ENCODE measurements around the gene KSR2. TPM values are rescaled to one million over a fixed set of nuclear protein-coding genes. Genes with fewer than 3 reads are reported as not detected.

The KSR2 gene
- total RNA-seq, 1 donor = 0.10 TPM

GRCh38 chr12:117590999-117591398 lies 377.8 kb downstream of the KSR2 start:
- H3K4me1 ChIP-seq (ENCODE audit: insufficient read depth, low read length) = no peaks in the 10 kb centered on the region
- H3K27me3 ChIP-seq (ENCODE audit: insufficient read depth, low read length) = no peaks in the 10 kb centered on the region
- H3K4me3 ChIP-seq (ENCODE audit: low read length) = no peak overlapping the region
- no peaks in the 10 kb centered on the region for H3K9me3 ChIP-seq (ENCODE audit: low read depth, low read length)

DNA sequence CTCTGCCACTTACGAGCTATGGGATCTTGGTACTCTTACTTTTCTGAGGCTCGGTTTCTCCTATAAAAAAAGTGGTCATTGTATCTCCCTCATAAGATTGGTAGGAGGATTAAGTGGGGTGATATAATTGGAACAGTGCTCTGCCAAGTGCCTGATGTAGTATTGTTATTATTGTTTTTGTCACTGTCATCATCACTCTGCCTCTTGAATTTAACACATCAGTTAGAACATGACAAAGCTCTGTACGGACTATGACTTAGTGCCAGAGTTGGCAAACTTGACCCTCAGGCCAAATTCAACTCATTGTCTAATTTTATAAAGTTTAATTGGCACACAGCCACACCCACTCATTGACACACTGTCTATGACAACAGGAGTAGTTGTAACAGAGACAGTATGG lies 378.4 kb downstream of the KSR2 start:
- H3K4me3 ChIP-seq (ENCODE audit: low read length) = no peak overlapping the region
- no peaks in the 10 kb centered on the region for H3K9me3 ChIP-seq (ENCODE audit: low read depth, low read length)
- H3K4me1 ChIP-seq (ENCODE audit: insufficient read depth, low read length) = no peaks in the 10 kb centered on the region
- H3K27me3 ChIP-seq (ENCODE audit: insufficient read depth, low read length) = no peaks in the 10 kb centered on the region

DNA sequence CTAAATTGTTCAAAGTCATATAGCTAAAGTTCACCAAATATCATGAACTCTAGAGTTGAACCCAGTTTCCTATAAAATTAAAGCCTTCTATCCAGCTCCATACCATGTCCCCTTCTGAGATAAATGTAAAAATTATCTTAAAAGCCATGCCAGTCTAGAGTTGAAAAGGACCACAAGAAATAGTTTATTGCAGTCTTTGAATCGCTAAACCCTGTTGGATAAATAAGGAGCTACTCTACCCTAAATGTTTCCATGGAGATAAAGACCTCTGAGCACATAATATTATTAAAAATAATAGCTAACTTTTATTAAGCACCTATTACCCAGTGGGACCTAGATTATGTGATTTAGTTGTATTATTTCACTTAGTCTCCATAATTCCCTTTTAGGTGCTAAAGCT lies 379.8 kb downstream of the KSR2 start:
- no peaks in the 10 kb centered on the region for H3K4me1 ChIP-seq (ENCODE audit: insufficient read depth, low read length)
- H3K4me3 ChIP-seq (ENCODE audit: low read length) = no peak overlapping the region
- no peaks in the 10 kb centered on the region for H3K27me3 ChIP-seq (ENCODE audit: insufficient read depth, low read length)
- H3K9me3 ChIP-seq (ENCODE audit: low read depth, low read length) = no peaks in the 10 kb centered on the region

- Histone ChIP-seq H3K4me1 (ENCODE audit: insufficient read depth, low read length) (no peaks in the 10 kb centered on the region), H3K9me3 (ENCODE audit: low read depth, low read length) (no peaks in the 10 kb centered on the region), H3K27me3 (ENCODE audit: insufficient read depth, low read length) (no peaks in the 10 kb centered on the region), H3K4me3 (ENCODE audit: low read length) (no peak overlapping the region)
Measured at GRCh38 chr12:117587631-117588287, 381.0 kb downstream of the KSR2 start.

DNA sequence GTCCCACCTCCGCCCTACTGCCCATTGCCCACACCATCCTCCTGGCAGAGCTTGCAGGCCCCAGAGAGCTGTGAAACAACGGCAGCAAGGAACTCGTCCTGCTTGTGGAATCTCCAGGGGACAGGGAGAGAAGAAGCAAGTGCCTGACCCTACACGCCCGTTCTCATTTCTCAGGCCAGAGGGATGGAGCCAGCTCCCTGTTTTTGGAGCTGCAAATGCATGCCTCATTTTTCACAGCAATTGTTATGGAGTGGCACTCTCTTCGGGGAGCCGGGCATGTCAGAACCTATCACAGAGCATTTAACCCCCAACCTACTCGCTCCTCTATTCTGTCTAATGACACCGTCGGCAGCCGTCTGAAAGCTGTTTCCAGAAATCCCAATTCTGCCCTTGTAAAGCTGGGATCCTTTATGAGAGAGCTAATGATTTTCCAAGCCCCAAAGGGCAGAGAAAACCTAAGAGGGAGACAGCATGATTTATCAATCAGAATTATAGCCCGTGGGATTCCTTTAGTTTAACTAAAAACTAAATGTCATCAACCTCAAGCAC lies 385.0 kb downstream of the KSR2 start:
- Histone ChIP-seq H3K9me3 (ENCODE audit: low read depth, low read length) (no peaks in the 10 kb centered on the region), H3K4me3 (ENCODE audit: low read length) (no peak overlapping the region), H3K4me1 (ENCODE audit: insufficient read depth, low read length) (no peaks in the 10 kb centered on the region), H3K27me3 (ENCODE audit: insufficient read depth, low read length) (no peaks in the 10 kb centered on the region)

DNA sequence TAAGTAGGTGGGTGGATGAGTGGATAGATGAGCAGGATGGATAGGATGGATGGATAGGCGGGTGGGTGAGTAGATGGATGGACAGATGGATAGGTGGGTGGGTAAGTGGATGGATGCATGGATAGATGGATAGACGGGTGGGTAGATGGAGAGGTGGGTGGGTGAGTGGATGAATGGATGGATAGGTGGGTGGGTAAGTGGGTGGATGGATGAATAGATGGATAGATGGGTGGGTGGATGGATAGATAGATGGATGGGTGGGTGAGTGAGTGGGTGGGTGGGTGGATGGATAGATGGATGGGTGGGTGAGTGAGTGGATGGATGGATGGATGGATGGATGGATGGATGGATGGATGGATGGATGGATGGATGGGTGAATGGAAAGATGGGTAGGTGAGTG lies 385.7 kb downstream of the KSR2 start:
- H3K27me3 ChIP-seq (ENCODE audit: insufficient read depth, low read length) = no peaks in the 10 kb centered on the region
- H3K4me1 ChIP-seq (ENCODE audit: insufficient read depth, low read length) = no peaks in the 10 kb centered on the region
- no peaks in the 10 kb centered on the region for H3K9me3 ChIP-seq (ENCODE audit: low read depth, low read length)
- H3K4me3 ChIP-seq (ENCODE audit: low read length) = no peak overlapping the region

GRCh38 chr12:117582135-117582784 lies 386.5 kb downstream of the KSR2 start:
- Histone ChIP-seq H3K9me3 (ENCODE audit: low read depth, low read length) (no peaks in the 10 kb centered on the region), H3K4me1 (ENCODE audit: insufficient read depth, low read length) (no peaks in the 10 kb centered on the region), H3K4me3 (ENCODE audit: low read length) (no peak overlapping the region), H3K27me3 (ENCODE audit: insufficient read depth, low read length) (no peaks in the 10 kb centered on the region)

DNA sequence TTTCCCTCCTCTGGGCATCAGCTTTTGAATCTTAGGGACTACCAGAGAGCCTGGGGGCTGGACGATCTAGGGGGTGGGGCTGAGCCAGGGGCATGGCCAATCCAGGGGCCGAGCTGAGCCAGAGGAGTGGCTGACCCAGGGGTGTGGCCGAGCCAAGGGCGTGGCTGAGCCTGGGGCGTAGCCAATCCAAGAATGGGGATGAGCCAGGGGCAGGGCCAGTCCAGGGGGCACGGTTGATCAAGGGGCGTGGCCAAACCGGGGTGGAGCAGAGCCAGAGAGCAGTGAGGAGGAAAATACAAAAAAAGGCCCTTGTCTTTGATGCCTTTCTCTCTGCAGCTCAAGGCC lies 388.1 kb downstream of the KSR2 start:
- no peaks in the 10 kb centered on the region for H3K9me3 ChIP-seq (ENCODE audit: low read depth, low read length)
- no peaks in the 10 kb centered on the region for H3K4me1 ChIP-seq (ENCODE audit: insufficient read depth, low read length)
- no peaks in the 10 kb centered on the region for H3K27me3 ChIP-seq (ENCODE audit: insufficient read depth, low read length)
- H3K4me3 ChIP-seq (ENCODE audit: low read length) = no peak overlapping the region

- H3K4me1 ChIP-seq (ENCODE audit: insufficient read depth, low read length) = no peaks in the 10 kb centered on the region
- H3K9me3 ChIP-seq (ENCODE audit: low read depth, low read length) = no peaks in the 10 kb centered on the region
- no peaks in the 10 kb centered on the region for H3K27me3 ChIP-seq (ENCODE audit: insufficient read depth, low read length)
- no peak overlapping the region for H3K4me3 ChIP-seq (ENCODE audit: low read length)
Measured at GRCh38 chr12:117580015-117580717, 388.6 kb downstream of the KSR2 start.

GRCh38 chr12:117577122-117577657 lies 391.6 kb downstream of the KSR2 start:
- H3K4me1 ChIP-seq (ENCODE audit: insufficient read depth, low read length) = no peaks in the 10 kb centered on the region
- no peaks in the 10 kb centered on the region for H3K27me3 ChIP-seq (ENCODE audit: insufficient read depth, low read length)
- H3K4me3 ChIP-seq (ENCODE audit: low read length) = no peak overlapping the region
- H3K9me3 ChIP-seq (ENCODE audit: low read depth, low read length) = no peaks in the 10 kb centered on the region

GRCh38 chr12:117576053-117576452 lies 392.7 kb downstream of the KSR2 start:
- no peaks in the 10 kb centered on the region for H3K27me3 ChIP-seq (ENCODE audit: insufficient read depth, low read length)
- H3K4me1 ChIP-seq (ENCODE audit: insufficient read depth, low read length) = no peaks in the 10 kb centered on the region
- no peak overlapping the region for H3K4me3 ChIP-seq (ENCODE audit: low read length)
- H3K9me3 ChIP-seq (ENCODE audit: low read depth, low read length) = no peaks in the 10 kb centered on the region

DNA sequence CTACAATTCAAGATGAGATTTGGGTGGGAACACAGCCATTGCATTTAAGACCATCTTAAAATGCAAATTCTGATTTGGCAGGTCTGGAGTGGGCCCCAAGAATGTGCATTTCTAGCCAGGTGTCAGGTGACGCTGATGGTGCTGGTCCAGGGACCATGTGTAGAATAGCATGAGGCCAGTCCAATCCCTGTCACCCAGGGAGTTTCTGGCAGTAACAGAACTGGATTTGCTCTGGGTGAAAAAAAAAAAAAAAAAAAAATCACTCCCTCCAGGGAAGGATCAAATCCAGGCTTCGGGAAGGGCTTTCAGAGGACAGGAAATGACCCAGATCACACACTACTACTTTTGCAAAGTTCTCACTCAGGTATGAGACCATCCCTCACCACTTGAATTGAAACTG lies 394.1 kb downstream of the KSR2 start:
- no peaks in the 10 kb centered on the region for H3K27me3 ChIP-seq (ENCODE audit: insufficient read depth, low read length)
- H3K4me3 ChIP-seq (ENCODE audit: low read length) = no peak overlapping the region
- H3K4me1 ChIP-seq (ENCODE audit: insufficient read depth, low read length) = no peaks in the 10 kb centered on the region
- H3K9me3 ChIP-seq (ENCODE audit: low read depth, low read length) = no peaks in the 10 kb centered on the region

DNA sequence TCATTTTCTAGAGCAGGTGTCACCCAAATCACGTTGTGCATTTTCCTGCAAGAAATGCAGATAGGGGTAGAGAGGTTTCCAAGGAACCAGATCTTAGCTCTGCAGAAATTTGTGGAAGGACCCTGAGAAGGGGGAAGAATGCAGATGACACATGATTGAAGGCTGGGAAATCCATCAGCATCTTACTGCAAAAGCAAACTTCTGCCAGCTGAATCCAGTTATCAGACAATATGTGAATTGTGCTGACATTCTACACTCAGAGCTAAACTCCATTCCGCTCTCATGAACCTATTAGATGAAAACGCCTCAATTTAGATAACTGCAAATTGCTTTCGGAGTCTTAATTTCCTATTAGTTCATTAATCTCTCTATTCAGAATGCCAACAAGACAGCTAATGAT lies 396.0 kb downstream of the KSR2 start:
- H3K9me3 ChIP-seq (ENCODE audit: low read depth, low read length) = no peaks in the 10 kb centered on the region
- H3K27me3 ChIP-seq (ENCODE audit: insufficient read depth, low read length) = no peaks in the 10 kb centered on the region
- H3K4me3 ChIP-seq (ENCODE audit: low read length) = no peak overlapping the region
- no peaks in the 10 kb centered on the region for H3K4me1 ChIP-seq (ENCODE audit: insufficient read depth, low read length)

- Histone ChIP-seq H3K4me3 (ENCODE audit: low read length) (no peak overlapping the region), H3K27me3 (ENCODE audit: insufficient read depth, low read length) (no peaks in the 10 kb centered on the region), H3K9me3 (ENCODE audit: low read depth, low read length) (no peaks in the 10 kb centered on the region), H3K4me1 (ENCODE audit: insufficient read depth, low read length) (no peaks in the 10 kb centered on the region)
Measured at GRCh38 chr12:117571321-117571720, 397.5 kb downstream of the KSR2 start.

DNA sequence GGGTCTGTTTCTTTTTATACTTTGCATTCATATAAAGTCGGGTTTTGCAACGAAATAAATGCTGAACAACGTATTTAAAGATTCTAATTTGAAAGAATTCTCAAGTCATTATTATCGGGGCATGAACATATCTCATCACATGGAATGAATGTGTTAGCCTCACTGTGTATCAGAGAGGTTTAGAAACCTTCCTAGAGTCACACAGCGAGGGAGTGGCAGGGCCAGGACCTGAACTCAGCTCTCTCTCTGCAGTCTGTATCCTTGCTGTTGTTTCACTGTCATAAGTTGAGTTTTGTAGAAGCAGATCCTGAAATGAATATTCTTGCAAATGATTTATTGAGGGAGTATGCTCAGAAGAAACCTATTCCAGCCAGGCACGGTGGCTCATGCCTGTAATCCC lies 398.2 kb downstream of the KSR2 start:
- Histone ChIP-seq H3K4me1 (ENCODE audit: insufficient read depth, low read length) (no peaks in the 10 kb centered on the region), H3K9me3 (ENCODE audit: low read depth, low read length) (no peaks in the 10 kb centered on the region), H3K27me3 (ENCODE audit: insufficient read depth, low read length) (no peaks in the 10 kb centered on the region), H3K4me3 (ENCODE audit: low read length) (no peak overlapping the region)
